Activated CD8-positive, alpha-beta memory T cell treated with anti-CD3 and anti-CD28 coated beads for 24 hours (primary cell): Measurements from ENCODE around the gene PAK5.

Source experiments
- DNase-seq: peaks from one replicate; pipeline ENCODE4 v3.0.0-alpha.2; 2020

Gene PAK5

DNA sequence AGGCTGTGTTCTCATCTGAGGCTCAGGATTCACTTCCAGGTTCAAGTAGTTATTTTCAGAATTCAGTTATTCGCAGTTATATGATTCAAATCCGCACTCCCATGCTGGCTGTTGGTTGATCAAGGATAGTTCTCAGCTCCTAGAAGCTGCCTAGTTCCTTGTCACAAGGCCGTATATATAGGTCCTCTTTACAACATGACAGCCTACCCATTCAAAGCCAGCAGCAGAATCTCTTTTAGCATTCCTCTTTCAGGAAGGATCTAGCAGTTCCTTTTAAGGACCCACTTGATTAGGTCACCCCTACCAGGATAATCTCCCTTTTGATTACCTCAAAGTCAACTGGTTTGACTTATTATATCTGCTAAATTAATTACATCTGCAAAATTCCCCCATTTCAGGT lies 348.2 kb downstream of the PAK5 start:
- no peak for DNase-seq

DNA sequence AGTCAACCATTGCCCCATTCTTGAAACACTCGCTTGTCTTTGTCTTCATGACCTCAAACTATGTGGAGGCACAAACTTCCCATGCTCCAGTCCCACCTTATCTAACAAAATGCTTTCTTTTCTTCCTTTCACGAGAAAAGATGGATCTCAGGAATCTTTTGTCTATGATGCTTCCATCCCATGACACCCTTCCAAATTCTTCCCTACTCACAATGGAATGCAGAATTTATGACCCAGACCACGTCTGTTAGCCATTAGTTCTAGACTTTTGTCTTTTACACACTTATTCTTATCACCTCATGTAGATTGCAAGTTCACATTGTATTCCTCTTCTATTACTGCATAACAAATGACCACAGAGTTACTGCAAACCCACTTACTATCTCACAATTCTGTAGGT lies 348.7 kb downstream of the PAK5 start:
- no peak for DNase-seq

DNA sequence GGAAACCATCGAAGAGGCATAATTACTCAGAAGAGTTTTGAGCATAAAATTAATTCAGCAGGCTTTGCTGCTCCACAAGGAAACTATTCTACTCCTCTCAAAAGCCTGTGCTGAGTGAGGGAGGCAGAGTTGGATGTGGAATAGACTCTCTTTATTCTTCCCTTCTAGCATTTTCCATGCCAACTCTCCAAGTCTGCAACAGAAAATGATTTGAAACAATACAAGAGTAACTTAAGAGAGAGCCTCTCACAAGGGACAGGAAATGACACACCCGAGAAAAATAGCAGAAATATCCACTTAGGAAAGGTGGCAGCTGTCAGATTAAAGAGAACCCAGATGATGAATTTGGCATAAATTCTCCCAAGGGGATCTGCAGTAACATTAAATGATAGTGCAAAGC lies 350.8 kb downstream of the PAK5 start:
- no peak for DNase-seq
